Measurements from ENCODE around the gene OR51G1. TPM values are rescaled to one million over a fixed set of nuclear protein-coding genes. Genes with fewer than 3 reads are reported as not detected.

OR51G1 gene
- total and polyA plus RNA-seq, 4 donors = not detected

DNA sequence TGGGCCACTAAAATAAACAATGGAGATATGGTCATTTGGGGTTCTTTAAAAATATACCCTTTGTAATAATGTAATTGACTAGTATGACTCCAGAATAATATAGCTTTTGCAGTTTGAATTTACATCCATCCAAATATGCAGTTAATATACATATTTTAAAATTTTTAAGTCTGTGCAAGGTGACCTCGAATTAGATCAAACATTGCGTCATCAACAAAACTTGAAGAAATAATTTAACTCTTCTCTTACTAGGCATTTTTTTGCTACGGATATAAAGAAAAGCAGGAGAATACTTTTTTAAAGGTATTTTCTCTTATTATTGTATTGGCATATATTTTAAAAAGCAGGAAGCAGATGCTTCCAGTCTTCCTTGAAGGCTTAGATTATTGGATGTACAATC lies 12.6 kb upstream of the OR51G1 start:
- Histone ChIP-seq H3K4me3 (ENCODE audit: low read depth in 1 of 3, low read length in 3 of 3) (no peak overlapping the region), H3K9ac (ENCODE audit: low read depth in 1 of 2, low read length in 2 of 2) (no peak overlapping the region), H3K36me3 (ENCODE audit: control insufficient read depth in 4 of 4, insufficient read depth in 3 of 4, low read depth in 1 of 4, low read length in 3 of 4) (no peaks in the 10 kb centered on the region), H3K27ac (ENCODE audit: low read depth in 1 of 2, low read length in 2 of 2) (no peak overlapping the region), H3K27me3 (ENCODE audit: control insufficient read depth in 4 of 4, insufficient read depth in 4 of 4, low read length in 3 of 4) (peaks cover 0 to 6% (median 0%) of the 10 kb centered on the region in 4 donors), H3K9me3 (ENCODE audit: control insufficient read depth in 4 of 4, low read length in 3 of 4) (no peaks in the 10 kb centered on the region), H3K4me1 (ENCODE audit: control insufficient read depth in 4 of 4, insufficient read depth in 4 of 4, low read length in 3 of 4) (no peaks in the 10 kb centered on the region)
- 58% methylated on average over 3 of the region's 3 CpGs for WGBS
- DNase-seq (ENCODE audit: low spot score) = no peak
- TF ChIP-seq MAX (IDR thresholded peaks at IDR 0.05) = no peak
- TF ChIP-seq REST (IDR thresholded peaks at IDR 0.05) = no peak
- TF ChIP-seq GABPA (IDR thresholded peaks at IDR 0.05 in 1 of 2, conservative IDR thresholded peaks at IDR 0.05 in 1 of 2) = no peak
- no peak for TF ChIP-seq YY1 (IDR thresholded peaks at IDR 0.05)
- no peak for TF ChIP-seq RAD21 (IDR thresholded peaks at IDR 0.05)

DNA sequence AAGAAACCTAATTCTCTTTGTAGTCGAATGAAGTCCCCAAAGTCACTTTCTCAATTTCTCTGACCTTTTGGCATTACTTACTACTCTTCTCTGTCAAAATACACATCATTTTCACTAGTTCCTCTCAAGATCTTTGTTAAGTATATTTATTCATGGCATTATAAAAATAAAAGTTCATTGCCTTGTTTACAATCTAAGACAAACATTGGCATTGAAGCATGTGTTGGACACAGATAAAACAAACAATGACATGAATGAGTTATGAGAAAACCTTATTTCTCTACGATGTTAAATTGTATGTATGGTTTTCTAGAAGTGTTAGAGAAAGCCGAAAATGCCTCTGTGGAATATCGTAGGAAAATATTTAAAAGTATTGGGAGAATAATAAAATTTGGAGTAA lies 8.6 kb upstream of the OR51G1 start:
- Histone ChIP-seq H3K4me3 (ENCODE audit: low read depth in 1 of 3, low read length in 3 of 3) (no peak overlapping the region), H3K27me3 (ENCODE audit: control insufficient read depth in 4 of 4, insufficient read depth in 4 of 4, low read length in 3 of 4) (peaks cover 0 to 2% (median 0%) of the 10 kb centered on the region in 4 donors), H3K4me1 (ENCODE audit: control insufficient read depth in 4 of 4, insufficient read depth in 4 of 4, low read length in 3 of 4) (no peaks in the 10 kb centered on the region), H3K36me3 (ENCODE audit: control insufficient read depth in 4 of 4, insufficient read depth in 3 of 4, low read depth in 1 of 4, low read length in 3 of 4) (no peaks in the 10 kb centered on the region), H3K9ac (ENCODE audit: low read depth in 1 of 2, low read length in 2 of 2) (no peak overlapping the region), H3K9me3 (ENCODE audit: control insufficient read depth in 4 of 4, low read length in 3 of 4) (no peaks in the 10 kb centered on the region), H3K27ac (ENCODE audit: low read depth in 1 of 2, low read length in 2 of 2) (no peak overlapping the region)
- no peak for DNase-seq (ENCODE audit: low spot score)
- WGBS = 84% methylated on average over 4 of the region's 4 CpGs
- TF ChIP-seq MAX (IDR thresholded peaks at IDR 0.05) (no peak), HNF4G (IDR thresholded peaks at IDR 0.05) (no peak), GABPA (IDR thresholded peaks at IDR 0.05 in 1 of 2, conservative IDR thresholded peaks at IDR 0.05 in 1 of 2) (no peak), NR2F2 (IDR thresholded peaks at IDR 0.05) (no peak), YY1 (IDR thresholded peaks at IDR 0.05) (no peak), FOXA1 (IDR thresholded peaks at IDR 0.05) (no peak), RXRA (IDR thresholded peaks at IDR 0.05) (no peak), REST (IDR thresholded peaks at IDR 0.05) (no peak), EGR1 (IDR thresholded peaks at IDR 0.05; ENCODE audit: low read depth in 2 of 2) (no peak), HNF4A (conservative IDR thresholded peaks at IDR 0.05) (no peak), JUND (IDR thresholded peaks at IDR 0.05) (no peak), TAF1 (conservative IDR thresholded peaks at IDR 0.05) (no peak), RAD21 (IDR thresholded peaks at IDR 0.05) (no peak), SP1 (IDR thresholded peaks at IDR 0.05) (no peak)
- TF ChIP-seq, protein P1, sequence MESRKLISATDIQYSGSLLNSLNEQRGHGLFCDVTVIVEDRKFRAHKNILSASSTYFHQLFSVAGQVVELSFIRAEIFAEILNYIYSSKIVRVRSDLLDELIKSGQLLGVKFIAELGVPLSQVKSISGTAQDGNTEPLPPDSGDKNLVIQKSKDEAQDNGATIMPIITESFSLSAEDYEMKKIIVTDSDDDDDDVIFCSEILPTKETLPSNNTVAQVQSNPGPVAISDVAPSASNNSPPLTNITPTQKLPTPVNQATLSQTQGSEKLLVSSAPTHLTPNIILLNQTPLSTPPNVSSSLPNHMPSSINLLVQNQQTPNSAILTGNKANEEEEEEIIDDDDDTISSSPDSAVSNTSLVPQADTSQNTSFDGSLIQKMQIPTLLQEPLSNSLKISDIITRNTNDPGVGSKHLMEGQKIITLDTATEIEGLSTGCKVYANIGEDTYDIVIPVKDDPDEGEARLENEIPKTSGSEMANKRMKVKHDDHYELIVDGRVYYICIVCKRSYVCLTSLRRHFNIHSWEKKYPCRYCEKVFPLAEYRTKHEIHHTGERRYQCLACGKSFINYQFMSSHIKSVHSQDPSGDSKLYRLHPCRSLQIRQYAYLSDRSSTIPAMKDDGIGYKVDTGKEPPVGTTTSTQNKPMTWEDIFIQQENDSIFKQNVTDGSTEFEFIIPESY (IDR thresholded peaks at IDR 0.05) = no peak
- TF ChIP-seq, protein P2, sequence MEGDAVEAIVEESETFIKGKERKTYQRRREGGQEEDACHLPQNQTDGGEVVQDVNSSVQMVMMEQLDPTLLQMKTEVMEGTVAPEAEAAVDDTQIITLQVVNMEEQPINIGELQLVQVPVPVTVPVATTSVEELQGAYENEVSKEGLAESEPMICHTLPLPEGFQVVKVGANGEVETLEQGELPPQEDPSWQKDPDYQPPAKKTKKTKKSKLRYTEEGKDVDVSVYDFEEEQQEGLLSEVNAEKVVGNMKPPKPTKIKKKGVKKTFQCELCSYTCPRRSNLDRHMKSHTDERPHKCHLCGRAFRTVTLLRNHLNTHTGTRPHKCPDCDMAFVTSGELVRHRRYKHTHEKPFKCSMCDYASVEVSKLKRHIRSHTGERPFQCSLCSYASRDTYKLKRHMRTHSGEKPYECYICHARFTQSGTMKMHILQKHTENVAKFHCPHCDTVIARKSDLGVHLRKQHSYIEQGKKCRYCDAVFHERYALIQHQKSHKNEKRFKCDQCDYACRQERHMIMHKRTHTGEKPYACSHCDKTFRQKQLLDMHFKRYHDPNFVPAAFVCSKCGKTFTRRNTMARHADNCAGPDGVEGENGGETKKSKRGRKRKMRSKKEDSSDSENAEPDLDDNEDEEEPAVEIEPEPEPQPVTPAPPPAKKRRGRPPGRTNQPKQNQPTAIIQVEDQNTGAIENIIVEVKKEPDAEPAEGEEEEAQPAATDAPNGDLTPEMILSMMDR (IDR thresholded peaks at IDR 0.05; ENCODE audit: low read depth, low read length, missing input control) = no peak
- TF ChIP-seq, protein P3, sequence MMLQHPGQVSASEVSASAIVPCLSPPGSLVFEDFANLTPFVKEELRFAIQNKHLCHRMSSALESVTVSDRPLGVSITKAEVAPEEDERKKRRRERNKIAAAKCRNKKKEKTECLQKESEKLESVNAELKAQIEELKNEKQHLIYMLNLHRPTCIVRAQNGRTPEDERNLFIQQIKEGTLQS (IDR thresholded peaks at IDR 0.05) = no peak
